Ovary (tissue), 9 donors: ENCODE data around the gene ROBO4. TPM values are rescaled to one million over a fixed set of nuclear protein-coding genes. Genes with fewer than 3 reads are reported as not detected.

Source experiments
- DNase-seq, 5 donors: peaks; one replicate each; pipeline ENCODE4 v3.0.0-alpha.2; 2019 to 2020
- H3K27ac ChIP-seq, 2 donors: fragments of 200-600 bp; one replicate each; pipeline versions ENCODE4 v1.5.1 to v1.8.0; 2019 to 2022
- H3K27me3 ChIP-seq: fragments of 200-600 bp; one replicate; pipeline ENCODE4 v1.8.0; 2022
- H3K36me3 ChIP-seq: fragments of 200-600 bp; sonication (generic); one replicate; pipeline ENCODE4 v1.5.1; 2019
- H3K4me1 ChIP-seq: one replicate; pipeline ENCODE4 v1.8.1; 2013; ENCODE audit warnings: mild to moderate bottlenecking, moderate library complexity; ENCODE audit not compliant: insufficient read depth
- H3K4me3 ChIP-seq: fragments of 200-600 bp; sonication (generic); one replicate; pipeline ENCODE4 v1.5.1; 2017
- H3K9me3 ChIP-seq, 2 donors: fragments of 200-600 bp in 1 of 2; sonication (generic) in 1 of 2; one replicate each; pipeline versions ENCODE4 v1.5.1 to v1.8.1; 2013 to 2019; ENCODE audit warnings: mild to moderate bottlenecking in 1 of 2, moderate library complexity in 1 of 2
- EP300 ChIP-seq: sonication (generic); formaldehyde crosslinking; IDR thresholded peaks from one replicate; pipeline ENCODE4 v1.6.1; 2017; ENCODE audit warnings: antibody characterized with exemption
- POLR2A ChIP-seq: fragments of 450-650 bp; IDR thresholded peaks from one replicate; pipeline ENCODE4 v1.6.1; 2017; ENCODE audit warnings: antibody characterized with exemption, mild to moderate bottlenecking, moderate library complexity
- WGBS, 3 donors: extraction: QIAGEN DNeasy Blood & Tissue Kit in 1 of 3; methylation state at CpG; one replicate each; pipeline versions ENCODE4 v1.1.5 to v1.1.7; 2013 to 2017; 5-methylcytosine and 5-hydroxymethylcytosine counted together
- intact Hi-C, 4 donors: fragments of 100-400 bp; cut with DNase I; formaldehyde crosslinking; loops; one replicate each; pipeline versions ENCODE4 v1.11.0 to v1.15.1; 2022 to 2023
- polyA plus RNA-seq, 2 donors: library from polyadenylated mRNA; stranded (reverse); fragments of 200-250 nt in 1 of 2; fragments of 350-450 nt in 1 of 2; fragmentation: Illumina TruSeq in 1 of 2; extraction: RNeasy Lipid Tissue Mini Kit (QIAGEN cat#74804) in 1 of 2; gene quantifications; one replicate each; pipeline ENCODE4 v1.2.3, GENCODE V29; 2013 to 2014
- total RNA-seq, 7 donors: library from RNA; depleted of rRNA in 2 of 7; stranded (reverse); fragments of >200 nt in 2 of 7; fragmentation: NEBNext Ultra II Directional in 3 of 7; extraction: Animal tissue kit (Norgen Biotek cat#: 25700) in 3 of 7; gene quantifications; one replicate each; pipeline versions ENCODE4 v1.1.0 to v1.2.4, GENCODE V29; 2016 to 2023
- TF ChIP-seq, protein P1 (sequence below), 3 donors: fragments of 450-650 bp in 2 of 3; fragments of 200-600 bp in 1 of 3; IDR thresholded peaks; one replicate each; pipeline versions ENCODE4 v1.5.1 to v1.8.0; 2016 to 2022; ENCODE audit warnings: antibody characterized with exemption in 3 of 3, mild to moderate bottlenecking in 1 of 3
- donor health status: DM: no; HTN: no; CAD: no; lungs with moderate emphysema.
- donor health status: DM: no; HTN: no; CAD: no.
- donor health status: Bipolar disorder and iron deficiency.
- donor health status: DM: yes; HTN: yes; CAD: no.
- donor health status: DM: no; HTN: no; CAD: no.
- donor health status: DM: yes; HTN: yes; CAD: no.

Gene ROBO4
- total and polyA plus RNA-seq, 9 donors = 5.9 to 22.0 (median 10.0) TPM

GRCh38 chr11:124943741-124944140 is 46.1 kb upstream of the ROBO4 start:
- 26 to 63% (median 41%) methylated on average over 1 of the region's 1 CpG for WGBS, 3 donors
- no peaks in the 10 kb centered on the region for H3K27me3 ChIP-seq
- no peaks in the 10 kb centered on the region for H3K4me1 ChIP-seq
- TF ChIP-seq, protein P1, sequence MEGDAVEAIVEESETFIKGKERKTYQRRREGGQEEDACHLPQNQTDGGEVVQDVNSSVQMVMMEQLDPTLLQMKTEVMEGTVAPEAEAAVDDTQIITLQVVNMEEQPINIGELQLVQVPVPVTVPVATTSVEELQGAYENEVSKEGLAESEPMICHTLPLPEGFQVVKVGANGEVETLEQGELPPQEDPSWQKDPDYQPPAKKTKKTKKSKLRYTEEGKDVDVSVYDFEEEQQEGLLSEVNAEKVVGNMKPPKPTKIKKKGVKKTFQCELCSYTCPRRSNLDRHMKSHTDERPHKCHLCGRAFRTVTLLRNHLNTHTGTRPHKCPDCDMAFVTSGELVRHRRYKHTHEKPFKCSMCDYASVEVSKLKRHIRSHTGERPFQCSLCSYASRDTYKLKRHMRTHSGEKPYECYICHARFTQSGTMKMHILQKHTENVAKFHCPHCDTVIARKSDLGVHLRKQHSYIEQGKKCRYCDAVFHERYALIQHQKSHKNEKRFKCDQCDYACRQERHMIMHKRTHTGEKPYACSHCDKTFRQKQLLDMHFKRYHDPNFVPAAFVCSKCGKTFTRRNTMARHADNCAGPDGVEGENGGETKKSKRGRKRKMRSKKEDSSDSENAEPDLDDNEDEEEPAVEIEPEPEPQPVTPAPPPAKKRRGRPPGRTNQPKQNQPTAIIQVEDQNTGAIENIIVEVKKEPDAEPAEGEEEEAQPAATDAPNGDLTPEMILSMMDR (IDR thresholded peaks at IDR 0.05) = no peak
- intact Hi-C loops = loop anchor here in 1 of 4 donors (10.0 kb wide), 1 partner anchor 69 kb away; no protein-coding TSS in a partner anchor
- no peak overlapping the region for H3K4me3 ChIP-seq
- H3K36me3 ChIP-seq = no peaks in the 10 kb centered on the region
- no peak for DNase-seq
- H3K27ac ChIP-seq = no peak overlapping the region
- no peaks in the 10 kb centered on the region for H3K9me3 ChIP-seq

DNA sequence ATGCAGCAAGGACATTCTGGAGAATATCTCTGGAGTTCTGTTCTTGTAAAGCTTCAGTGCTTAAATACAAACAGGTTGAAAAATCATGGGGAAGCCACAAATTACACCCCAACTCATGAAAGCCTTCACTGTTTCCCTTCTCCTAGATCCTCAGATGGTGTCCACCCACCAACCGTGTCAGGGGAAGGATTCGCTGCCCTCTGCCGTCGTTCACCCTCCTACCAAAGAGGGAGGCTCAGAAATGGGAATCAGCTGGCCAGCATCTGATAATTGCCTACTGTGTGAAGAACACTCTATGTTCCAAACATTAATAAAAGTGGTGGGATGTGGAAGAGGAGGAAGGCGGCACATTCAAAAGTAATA is 45.6 kb upstream of the ROBO4 start:
- Histone ChIP-seq H3K36me3 (no peaks in the 10 kb centered on the region), H3K27me3 (no peaks in the 10 kb centered on the region), H3K9me3 (no peaks in the 10 kb centered on the region), H3K4me1 (no peaks in the 10 kb centered on the region), H3K27ac (no peak overlapping the region), H3K4me3 (no peak overlapping the region)
- DNase-seq = no peak
- TF ChIP-seq EP300 = no peak
- TF ChIP-seq POLR2A = no peak
- TF ChIP-seq, protein P1 (IDR thresholded peaks at IDR 0.05) = no peak
- intact Hi-C loops = loop anchor here in 1 of 4 donors (10.0 kb wide), 1 partner anchor 68 kb away; no protein-coding TSS in a partner anchor
- WGBS, 3 donors = 49 to 62% (median 55%) methylated on average over 5 of the region's 5 CpGs

GRCh38 chr11:124942466-124943253 is 45.0 kb upstream of the ROBO4 start:
- Histone ChIP-seq H3K27me3 (no peaks in the 10 kb centered on the region), H3K36me3 (no peaks in the 10 kb centered on the region), H3K27ac (no peak overlapping the region), H3K9me3 (no peaks in the 10 kb centered on the region), H3K4me3 (no peak overlapping the region), H3K4me1 (no peaks in the 10 kb centered on the region)
- TF ChIP-seq, protein P1 (IDR thresholded peaks at IDR 0.05) = no peak
- TF ChIP-seq POLR2A (no peak), EP300 (no peak)
- 64 to 69% (median 67%) methylated on average over 6 of the region's 6 CpGs for WGBS, 3 donors
- no peak for DNase-seq
- intact Hi-C loops = loop anchor here in 1 of 4 donors (10.0 kb wide), 1 partner anchor 68 kb away; no protein-coding TSS in a partner anchor

DNA sequence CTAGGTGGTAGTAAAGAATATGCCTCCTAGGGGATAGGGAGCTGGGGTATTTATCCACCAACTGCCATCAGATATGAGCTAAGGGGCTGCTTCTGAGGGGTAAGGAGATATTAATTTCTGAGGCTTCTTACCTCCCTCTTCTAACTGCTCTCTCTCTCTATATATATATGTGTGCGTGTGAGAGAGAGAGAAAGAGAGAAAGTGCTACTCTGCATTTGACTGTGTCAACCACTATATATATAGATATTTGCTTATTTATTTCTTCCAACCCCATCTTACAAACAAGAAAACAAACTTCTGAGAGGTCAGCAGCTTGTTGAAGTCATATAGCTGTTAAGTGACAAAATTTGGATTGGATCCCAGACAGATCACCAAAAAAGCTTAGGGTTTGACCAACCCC is 44.0 kb upstream of the ROBO4 start:
- DNase-seq = no peak
- H3K9me3 ChIP-seq = no peaks in the 10 kb centered on the region
- no peak overlapping the region for H3K27ac ChIP-seq
- TF ChIP-seq, protein P1 (IDR thresholded peaks at IDR 0.05) = no peak
- no peak for TF ChIP-seq POLR2A
- no peak for TF ChIP-seq EP300
- no peak overlapping the region for H3K4me3 ChIP-seq
- intact Hi-C loops = loop anchor here in 1 of 4 donors (10.0 kb wide), 1 partner anchor 67 kb away; no protein-coding TSS in a partner anchor
- H3K27me3 ChIP-seq = no peaks in the 10 kb centered on the region
- WGBS, 3 donors = 83 to 95% (median 90%) methylated on average over 1 of the region's 1 CpG
- H3K36me3 ChIP-seq = no peaks in the 10 kb centered on the region
- no peaks in the 10 kb centered on the region for H3K4me1 ChIP-seq
